ENCODE results near the gene PRSS8. TPM values are rescaled to one million over a fixed set of nuclear protein-coding genes. Genes with fewer than 3 reads are reported as not detected.
"Not testable (repeated sequence)": the region's sequence is repeated elsewhere in the genome, so short reads cannot be mapped to it uniquely, and the experiment has no call there.

Gene PRSS8
- total RNA-seq, 1 donor from 2014 or later, result not detected

DNA sequence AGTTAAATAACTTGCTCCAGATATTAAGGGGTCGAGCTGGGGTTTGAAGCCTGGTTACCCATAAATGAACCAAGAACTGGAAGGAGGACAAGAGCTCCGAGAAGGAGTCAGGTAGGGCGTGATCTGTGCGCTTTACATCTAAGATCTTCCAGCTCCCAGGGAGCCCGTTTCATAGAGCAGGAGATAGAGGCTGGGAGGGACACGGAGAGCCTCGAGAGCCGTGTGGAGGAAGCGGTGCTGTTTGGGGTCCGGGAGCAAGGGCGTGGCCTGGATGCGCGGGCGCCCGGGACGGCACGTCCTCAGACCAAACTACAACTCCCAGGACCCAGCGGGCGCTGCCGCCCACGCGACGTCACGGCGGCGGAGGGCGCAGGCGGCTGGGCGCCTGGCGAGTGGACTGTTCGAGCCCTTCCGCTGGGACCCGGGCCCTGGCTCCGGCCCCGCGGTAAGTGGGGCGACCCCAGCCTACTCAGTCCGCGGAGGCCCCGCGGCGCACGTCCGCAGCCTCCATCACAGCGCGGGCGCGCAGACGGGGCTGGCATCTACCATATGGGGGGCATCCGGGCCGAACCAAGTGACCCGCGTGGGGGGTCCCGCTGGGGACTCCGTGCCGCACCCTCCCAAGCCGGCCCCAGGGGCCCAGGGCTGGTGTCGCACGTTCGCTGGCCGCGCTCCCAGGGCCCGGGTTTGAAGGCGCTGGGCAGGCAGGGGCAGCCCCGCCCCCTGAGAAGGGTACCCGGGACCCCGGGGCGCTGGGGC is 27.3 kb downstream of the PRSS8 start, which contains the start of gene BCKDK:
Gene BCKDK, plus strand, starts transcription at position 352 of the 759 bp plus-strand sequence. CDS start 838 bp downstream, outside the sequence.
- intact Hi-C loops (cut with micrococcal nuclease), result loop anchor here (2.0 kb wide), 4 partner anchors 13 to 351 kb away; partner anchors contain the start of genes ARMC5, SETD1A and VKORC1

DNA sequence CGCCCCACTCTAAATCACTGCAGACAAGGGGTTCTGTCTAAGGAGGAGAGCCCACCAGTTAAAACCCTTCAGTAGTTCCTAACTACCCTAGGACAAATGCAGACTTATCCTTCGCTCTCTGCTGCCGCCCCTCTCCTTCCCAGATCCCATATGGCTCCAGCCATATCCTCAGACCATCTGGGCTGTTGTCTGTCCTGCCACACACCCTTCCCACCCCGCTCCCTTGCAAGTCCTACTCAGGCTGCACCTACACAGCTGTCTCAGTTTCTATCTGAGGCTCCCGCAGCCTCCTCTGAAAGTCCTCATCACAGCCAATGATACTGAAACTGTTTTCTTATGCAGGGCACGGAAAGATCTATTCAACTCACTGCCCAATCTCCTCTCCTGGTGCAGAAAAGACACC is 28.1 kb downstream of the PRSS8 start:
- intact Hi-C loops (cut with micrococcal nuclease), result no loop called here

DNA sequence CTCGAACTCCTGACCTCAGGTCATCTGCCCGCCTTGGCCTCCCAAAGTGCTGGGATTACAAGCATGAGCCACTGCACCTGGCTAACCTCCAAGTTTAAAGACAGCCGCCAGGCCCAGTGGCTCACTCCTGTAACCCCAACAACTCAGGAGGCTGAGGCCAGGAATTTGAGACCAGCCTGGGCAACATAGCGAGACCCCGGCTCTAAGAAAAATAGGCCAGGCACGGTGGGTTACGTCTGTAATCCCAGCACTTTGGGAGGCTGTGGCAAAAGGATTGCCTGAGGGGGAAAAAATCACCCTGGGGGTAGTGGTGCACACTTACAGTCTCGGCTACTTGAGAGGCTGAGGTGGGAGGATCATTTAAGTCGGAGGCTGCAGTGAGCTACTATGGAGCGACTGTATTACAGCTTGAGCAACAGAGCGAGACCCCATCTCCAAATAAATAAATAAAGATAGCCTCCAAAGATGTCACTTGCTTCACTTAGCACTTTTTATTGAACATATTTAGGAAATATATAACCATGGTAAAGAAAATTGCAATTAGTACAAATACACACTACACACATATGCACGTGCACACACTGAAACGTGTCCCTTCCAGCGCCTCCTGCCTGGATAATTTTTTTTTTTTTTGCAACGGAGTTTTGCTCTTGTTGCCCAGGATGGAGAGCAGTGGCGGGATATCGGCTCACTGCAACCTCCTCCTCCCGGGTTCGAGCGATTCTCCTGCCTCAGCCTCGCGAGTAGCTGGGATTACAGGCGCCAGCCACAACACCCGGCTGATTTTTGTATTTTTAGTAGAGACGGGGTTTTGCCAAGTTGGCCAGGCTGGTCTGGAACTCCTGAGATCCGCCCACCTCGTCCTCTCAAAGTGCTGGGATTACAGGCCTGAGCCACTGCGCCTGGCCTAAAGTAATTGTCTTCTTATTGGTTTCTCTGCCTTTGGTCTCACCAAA is 28.7 kb downstream of the PRSS8 start:
- intact Hi-C loops (cut with micrococcal nuclease), result no loop called here

DNA sequence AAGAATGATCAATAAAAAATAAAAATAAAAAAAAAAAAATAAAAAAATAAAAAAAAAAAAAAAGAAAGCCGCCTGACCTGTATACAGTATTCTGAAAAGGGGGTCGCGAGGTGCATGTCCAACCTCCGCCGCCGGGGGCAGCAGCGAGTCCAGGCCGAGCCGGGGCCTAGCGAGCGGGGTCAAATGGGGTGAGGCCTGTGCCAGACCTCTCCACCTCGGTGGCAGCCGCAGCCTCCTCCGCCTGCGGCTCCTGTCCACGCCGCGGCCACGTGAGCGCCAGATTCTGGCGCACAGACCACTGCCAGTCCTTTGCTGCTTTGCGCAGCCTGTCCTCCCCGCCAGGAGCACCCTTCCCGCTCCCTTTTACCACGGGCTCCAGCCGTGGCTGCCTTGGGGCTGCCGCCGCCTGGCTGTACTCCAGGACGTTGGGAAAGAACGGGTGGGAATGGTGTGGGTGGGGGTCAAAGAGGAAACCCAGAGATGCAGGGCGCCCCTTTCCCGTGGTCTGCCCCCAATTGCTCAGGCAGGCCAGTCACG is 29.8 kb downstream of the PRSS8 start:
- intact Hi-C loops (cut with micrococcal nuclease), result no loop called here

GRCh38 chr16:31100876-31101641 is 34.5 kb downstream of the PRSS8 start:
- intact Hi-C loops (cut with micrococcal nuclease), result not testable (repeated sequence)

DNA sequence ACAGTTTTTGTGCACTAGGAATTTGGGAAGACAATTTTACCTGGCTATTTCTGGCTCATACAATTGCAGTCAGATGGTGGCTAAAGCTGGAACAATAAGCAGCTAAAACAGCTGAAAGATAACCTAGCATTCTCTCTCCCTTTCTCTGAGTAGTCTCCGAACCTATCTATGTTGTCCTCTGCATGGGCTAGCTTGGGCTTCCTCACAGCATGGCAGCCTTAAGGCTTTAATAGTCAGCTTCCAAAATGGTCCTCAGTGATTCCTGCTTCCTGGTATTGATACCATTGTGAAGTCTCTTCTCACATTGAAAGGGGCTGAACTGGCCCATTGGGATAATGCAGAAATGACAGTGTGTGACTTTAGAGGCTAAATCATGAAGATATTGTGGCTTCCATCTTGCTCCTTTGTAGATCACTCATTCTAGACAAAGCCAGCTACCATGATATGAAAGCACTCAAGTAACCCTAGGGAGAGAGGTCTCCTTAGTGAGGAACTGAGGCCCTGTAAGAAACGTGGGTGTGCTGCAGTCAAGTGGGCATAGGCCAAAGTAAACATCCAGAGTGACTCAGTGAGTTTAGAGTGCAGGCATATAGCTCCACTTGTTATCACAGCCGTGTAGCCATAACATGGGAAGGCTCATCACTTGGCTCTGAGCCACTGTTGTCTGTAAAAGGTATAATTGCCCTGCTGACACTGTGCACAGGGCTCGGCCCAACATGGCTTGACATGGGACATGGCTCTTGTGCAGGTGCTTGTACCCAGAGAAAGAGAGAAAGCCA is 35.5 kb downstream of the PRSS8 start:
- intact Hi-C loops (cut with micrococcal nuclease), result no loop called here

DNA sequence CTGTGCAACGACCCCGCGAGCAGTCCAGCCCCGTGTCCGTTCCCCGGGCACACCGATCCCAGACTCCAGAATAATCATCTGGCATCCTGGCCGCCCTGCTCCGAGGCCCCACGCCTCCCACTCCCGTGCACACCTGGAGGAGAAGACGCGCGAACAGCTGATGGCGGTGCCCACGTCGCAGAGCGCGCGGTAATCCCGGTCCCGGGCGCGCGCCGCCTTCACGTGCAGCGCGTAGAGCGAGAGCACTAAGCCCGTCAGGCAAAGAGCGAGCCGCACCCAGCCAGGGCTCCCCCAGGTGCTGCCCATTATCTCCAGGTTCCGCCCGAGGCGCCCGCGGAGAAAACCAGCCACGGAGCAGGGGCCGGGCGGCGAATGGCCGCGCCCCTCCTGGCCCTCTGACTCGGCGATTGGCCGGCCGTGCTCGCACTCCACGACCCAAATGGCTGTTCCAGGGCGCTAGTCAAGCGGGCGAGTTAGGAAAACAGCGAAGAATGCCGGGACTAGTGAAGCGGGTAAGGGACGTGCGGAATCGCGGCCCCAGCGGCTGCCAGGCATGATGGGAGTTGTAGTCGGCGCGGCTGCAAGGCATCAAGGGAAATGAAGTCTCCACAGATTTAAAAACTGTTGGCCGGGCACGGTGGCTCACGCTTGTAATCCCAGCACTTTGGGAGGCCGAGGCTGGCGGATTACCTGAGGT is 41.0 kb downstream of the PRSS8 start, which contains the start of gene VKORC1:
Gene VKORC1, minus strand, starts transcription at position 374 of the 697 bp plus-strand sequence. Its CDS starts 68 bp downstream, at position 306.
- intact Hi-C loops (cut with micrococcal nuclease), result loop anchor here (1.0 to 2.0 kb wide), 12 partner anchors 14 to 365 kb away; partner anchors contain the start of genes ARMC5, BCKDK, HSD3B7 and KAT8

- intact Hi-C loops (cut with micrococcal nuclease), result loop anchor here (1.0 to 2.0 kb wide), 12 partner anchors 15 to 365 kb away; partner anchors contain the start of genes ARMC5, BCKDK, HSD3B7 and KAT8
Measured at GRCh38 chr16:31094088-31094423, 41.5 kb downstream of the PRSS8 start.

DNA sequence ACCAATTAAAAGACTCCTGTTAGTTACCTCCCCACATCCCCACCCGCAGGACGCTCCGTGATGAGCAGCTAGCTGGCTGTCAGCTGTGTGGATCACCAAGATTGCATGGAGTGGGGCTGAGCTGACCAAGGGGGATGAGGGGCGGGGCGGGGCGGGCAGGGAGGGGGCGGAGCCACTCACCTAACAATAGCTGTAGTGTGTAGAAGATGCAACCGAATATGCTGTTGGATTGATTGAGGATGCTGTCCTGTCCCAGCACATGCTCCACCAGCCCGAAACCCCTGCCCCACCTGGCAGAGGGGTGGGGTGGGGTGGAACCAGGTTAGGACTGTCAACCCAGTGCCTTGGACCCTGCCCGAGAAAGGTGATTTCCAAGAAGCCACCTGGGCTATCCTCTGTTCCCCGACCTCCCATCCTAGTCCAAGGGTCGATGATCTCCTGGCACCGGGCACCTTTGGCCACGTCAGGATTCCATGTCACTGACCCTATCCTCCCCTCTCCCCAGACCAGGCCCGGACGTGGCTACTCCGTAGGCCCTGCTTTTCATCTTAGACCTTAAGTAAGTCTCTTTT is 42.3 kb downstream of the PRSS8 start:
- intact Hi-C loops (cut with micrococcal nuclease), result no loop called here

DNA sequence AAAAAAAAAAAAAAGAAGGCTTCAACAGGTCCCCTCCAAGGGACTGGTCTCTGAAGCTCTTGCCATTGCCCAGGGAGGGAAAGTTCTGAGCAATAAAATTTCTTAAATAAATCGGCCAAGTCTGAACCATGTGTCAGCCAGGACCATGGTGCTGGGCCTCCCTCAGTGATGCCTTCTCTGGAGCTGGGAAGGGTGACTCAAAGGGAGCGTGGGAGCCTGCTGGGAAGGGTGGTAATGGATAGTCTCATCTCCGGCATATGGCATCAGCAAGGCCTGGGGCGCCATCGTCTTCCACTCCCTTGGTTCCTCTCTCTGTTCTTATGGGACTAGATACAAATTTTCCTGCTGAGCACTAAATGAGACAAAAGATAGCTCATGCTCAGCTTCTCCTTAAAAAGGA is 43.2 kb downstream of the PRSS8 start:
- intact Hi-C loops (cut with micrococcal nuclease), result no loop called here

- intact Hi-C loops (cut with micrococcal nuclease), result no loop called here
Measured at GRCh38 chr16:31090540-31090939, 45.0 kb downstream of the PRSS8 start.

DNA sequence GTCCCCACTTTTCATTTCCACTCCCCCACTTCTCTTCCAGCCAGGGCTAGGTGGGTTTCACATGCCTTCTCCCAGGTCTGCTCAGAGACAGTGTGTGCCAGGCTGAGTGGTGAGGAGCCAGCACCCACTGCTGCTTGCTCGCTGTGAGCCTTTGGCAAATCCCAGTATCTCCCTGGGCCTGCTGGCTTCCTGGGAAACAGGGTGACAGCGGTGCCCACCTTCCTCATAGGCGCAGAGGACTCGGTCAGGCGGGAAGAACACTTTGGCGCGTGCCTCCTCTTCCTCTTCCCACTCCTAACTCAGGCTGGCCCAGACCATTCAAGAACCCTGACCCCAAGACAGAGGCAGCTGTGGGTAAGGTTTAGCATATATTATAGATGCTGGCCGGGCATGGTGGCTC is 46.3 kb downstream of the PRSS8 start:
- intact Hi-C loops (cut with micrococcal nuclease), result no loop called here

DNA sequence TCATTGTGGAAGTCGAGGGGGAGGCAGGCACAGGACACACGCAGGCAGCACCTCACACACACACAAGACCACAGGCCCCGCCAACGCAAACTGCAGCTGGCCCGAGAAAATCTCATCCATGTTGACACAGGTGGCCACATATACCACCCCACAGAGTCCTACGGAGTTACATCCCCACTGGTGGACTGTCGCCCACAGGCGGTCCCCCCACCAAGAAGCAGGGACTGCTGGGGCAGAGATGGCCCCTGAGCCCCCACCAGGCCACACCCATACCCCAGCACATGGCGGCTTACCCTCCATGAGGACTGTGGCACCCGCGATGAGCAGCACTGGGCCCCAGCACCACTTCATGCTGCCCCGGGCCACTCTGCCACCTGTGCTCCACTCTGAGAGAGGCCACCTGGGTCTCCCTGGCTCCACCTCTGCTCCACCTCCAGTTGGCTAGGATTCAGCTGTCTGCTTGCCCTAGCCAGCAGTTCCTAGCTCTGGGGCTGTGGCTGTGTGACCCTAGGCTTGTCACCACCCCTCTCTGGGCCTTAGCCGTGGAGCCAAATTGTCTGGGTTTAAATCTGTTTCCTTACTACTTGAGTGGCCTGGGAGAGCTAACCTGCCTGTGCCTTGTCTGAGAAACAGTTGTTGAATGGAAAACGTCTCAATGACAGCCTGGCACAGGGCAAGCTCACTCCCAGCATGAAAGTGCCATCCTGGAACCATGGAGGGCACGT is 46.9 kb downstream of the PRSS8 start, which contains the start of gene PRSS53:
Gene PRSS53, minus strand, starts transcription at position 485 of the 725 bp plus-strand sequence. Its CDS starts 134 bp downstream, at position 351.
- intact Hi-C loops (cut with micrococcal nuclease), result no loop called here

GRCh38 chr16:31087971-31088370 is 47.6 kb downstream of the PRSS8 start:
- intact Hi-C loops (cut with micrococcal nuclease), result no loop called here

DNA sequence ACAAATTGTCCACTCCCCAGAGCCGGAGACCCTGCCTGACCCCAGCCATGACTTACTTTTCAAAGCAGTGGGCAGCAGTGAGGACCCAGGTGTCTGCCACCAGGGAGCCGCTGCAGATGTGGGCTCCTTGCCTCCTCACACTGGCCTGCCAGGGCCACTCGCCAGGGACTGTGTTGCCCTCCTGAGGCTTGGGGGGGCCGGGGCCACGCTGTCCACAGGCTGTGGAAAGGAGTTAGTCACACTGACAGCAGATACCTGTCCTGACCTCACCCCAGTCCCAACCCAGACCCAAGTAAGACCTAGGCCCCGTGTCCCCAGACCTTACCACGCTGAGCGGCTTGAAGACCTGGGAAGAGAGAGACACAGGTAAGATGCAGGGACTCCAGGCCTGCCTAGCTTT is 48.0 kb downstream of the PRSS8 start:
- intact Hi-C loops (cut with micrococcal nuclease), result no loop called here

DNA sequence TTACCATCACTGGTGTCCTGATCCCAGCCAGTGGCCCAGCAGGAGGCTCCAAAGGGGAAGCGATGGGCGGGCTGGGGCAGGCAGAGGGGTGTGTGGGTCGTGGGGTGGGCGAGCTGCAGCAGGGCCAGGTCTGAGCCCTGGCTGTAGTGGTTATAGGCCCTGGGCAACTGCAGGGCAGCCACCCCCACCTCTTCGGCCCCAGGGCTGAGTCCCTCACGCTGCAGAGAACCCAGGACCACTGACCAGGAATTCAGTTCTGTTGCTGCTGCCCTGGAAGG is 49.0 kb downstream of the PRSS8 start:
- intact Hi-C loops (cut with micrococcal nuclease), result no loop called here

- intact Hi-C loops (cut with micrococcal nuclease), result no loop called here
Measured at GRCh38 chr16:31085873-31086628, 49.5 kb downstream of the PRSS8 start.

DNA sequence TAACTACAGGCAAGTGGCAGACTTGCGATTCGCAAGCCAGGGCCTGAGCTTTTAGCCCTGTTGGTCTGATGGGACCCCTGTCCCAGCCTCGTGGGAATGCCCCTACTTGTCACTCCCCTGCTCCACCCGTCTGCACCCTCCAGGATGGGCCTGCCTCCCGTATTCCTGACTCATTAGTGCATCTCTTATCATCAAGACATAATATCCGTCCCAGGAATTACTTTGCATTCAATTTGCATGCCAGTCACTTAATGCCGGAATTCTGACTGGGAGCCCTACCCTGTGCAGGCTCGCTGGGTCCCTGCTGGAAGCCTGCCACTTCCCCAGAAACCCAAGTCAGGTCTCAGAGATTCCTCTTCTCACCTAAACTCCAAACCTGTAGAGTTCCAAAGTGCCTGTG is 50.1 kb downstream of the PRSS8 start:
- intact Hi-C loops (cut with micrococcal nuclease), result no loop called here
